Measurements from ENCODE around the gene TBC1D17.
A peak's percentile ranks its signal among the peaks of the same experiment; 100 is the strongest.

The TBC1D17 gene

GRCh38 chr19:49854378-49855263, 22.9 kb upstream of the TBC1D17 start:
- H3K27me3 ChIP-seq (ENCODE audit: insufficient read depth, low read length, poor library complexity, severe bottlenecking), result no peaks in the 10 kb centered on the region
- H4K20me1 ChIP-seq (ENCODE audit: insufficient read depth, low read length, poor library complexity, severe bottlenecking), result peaks cover 50% of the 10 kb centered on the region
- H3K9ac ChIP-seq (ENCODE audit: low read depth, low read length, poor library complexity, severe bottlenecking), result no peak overlapping the region
- H3F3A ChIP-seq (ENCODE audit: low read depth), result 0 out of 2 replicates have a peak, but pooled peaks cover 3% of the 10 kb centered on the region
- no peak overlapping the region for H3K4me3 ChIP-seq (ENCODE audit: low read length, poor library complexity, severe bottlenecking)
- no peaks in the 10 kb centered on the region for H3K9me3 ChIP-seq (ENCODE audit: insufficient read depth, low read depth, low read length)
- H2AFZ ChIP-seq (ENCODE audit: low read length), result no peak overlapping the region
- H3K9me2 ChIP-seq (replicated peaks; ENCODE audit: low read depth, low read length), result no peaks in the 10 kb centered on the region
- peaks cover 36% of the 10 kb centered on the region; the same call in 1 of the 2 replicates for H3K36me3 ChIP-seq (ENCODE audit: insufficient read depth, low read length)
- peak overlapping the region; percentile 95 for H3K4me2 ChIP-seq (ENCODE audit: low read depth, low read length, poor library complexity, severe bottlenecking)
- H3K4me1 ChIP-seq (ENCODE audit: insufficient read depth, low read length, poor library complexity, severe bottlenecking), result peaks cover 17% of the 10 kb centered on the region
- no peak for TF ChIP-seq EZH2phosphoT487 (IDR thresholded peaks at IDR 0.05; ENCODE audit: borderline replicate concordance)
- TF ChIP-seq, protein P1, sequence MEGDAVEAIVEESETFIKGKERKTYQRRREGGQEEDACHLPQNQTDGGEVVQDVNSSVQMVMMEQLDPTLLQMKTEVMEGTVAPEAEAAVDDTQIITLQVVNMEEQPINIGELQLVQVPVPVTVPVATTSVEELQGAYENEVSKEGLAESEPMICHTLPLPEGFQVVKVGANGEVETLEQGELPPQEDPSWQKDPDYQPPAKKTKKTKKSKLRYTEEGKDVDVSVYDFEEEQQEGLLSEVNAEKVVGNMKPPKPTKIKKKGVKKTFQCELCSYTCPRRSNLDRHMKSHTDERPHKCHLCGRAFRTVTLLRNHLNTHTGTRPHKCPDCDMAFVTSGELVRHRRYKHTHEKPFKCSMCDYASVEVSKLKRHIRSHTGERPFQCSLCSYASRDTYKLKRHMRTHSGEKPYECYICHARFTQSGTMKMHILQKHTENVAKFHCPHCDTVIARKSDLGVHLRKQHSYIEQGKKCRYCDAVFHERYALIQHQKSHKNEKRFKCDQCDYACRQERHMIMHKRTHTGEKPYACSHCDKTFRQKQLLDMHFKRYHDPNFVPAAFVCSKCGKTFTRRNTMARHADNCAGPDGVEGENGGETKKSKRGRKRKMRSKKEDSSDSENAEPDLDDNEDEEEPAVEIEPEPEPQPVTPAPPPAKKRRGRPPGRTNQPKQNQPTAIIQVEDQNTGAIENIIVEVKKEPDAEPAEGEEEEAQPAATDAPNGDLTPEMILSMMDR (conservative IDR thresholded peaks at IDR 0.05; ENCODE audit: low read length), result no peak
- peaks cover 37% of the 10 kb centered on the region for H3K79me2 ChIP-seq (ENCODE audit: insufficient read depth, low read length)

DNA sequence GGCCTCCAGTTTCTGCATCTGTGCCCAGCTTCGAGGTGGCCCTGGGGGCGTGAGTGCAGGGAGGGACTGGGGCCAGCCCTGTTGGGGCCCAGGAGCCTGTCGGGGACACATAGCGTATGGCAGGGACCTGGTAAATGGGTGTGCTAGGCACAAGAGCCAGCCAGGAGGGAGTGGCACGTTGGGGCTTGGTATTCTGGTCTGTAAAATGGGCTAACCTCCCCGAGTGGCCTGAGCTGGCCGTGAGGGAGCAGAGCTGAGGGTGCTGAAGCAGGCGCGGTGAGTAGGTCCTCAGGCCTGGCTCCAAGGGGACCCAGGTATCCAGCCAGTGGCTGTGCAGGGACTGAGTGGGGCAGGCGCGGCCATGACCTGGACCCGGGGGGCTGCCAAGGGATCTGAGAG, 22.2 kb upstream of the TBC1D17 start:
- Histone ChIP-seq H3K4me3 (ENCODE audit: low read length, poor library complexity, severe bottlenecking) (no peak overlapping the region), H3K9me3 (ENCODE audit: insufficient read depth, low read depth, low read length) (no peaks in the 10 kb centered on the region), H4K20me1 (ENCODE audit: insufficient read depth, low read length, poor library complexity, severe bottlenecking) (peaks cover 50% of the 10 kb centered on the region), H3K4me1 (ENCODE audit: insufficient read depth, low read length, poor library complexity, severe bottlenecking) (peaks cover 14% of the 10 kb centered on the region), H3K9ac (ENCODE audit: low read depth, low read length, poor library complexity, severe bottlenecking) (no peak overlapping the region), H2AFZ (ENCODE audit: low read length) (no peak overlapping the region), H3K79me2 (ENCODE audit: insufficient read depth, low read length) (peaks cover 37% of the 10 kb centered on the region), H3K27me3 (ENCODE audit: insufficient read depth, low read length, poor library complexity, severe bottlenecking) (no peaks in the 10 kb centered on the region), H3K9me2 (replicated peaks; ENCODE audit: low read depth, low read length) (no peaks in the 10 kb centered on the region), H3K36me3 (ENCODE audit: insufficient read depth, low read length) (peaks cover 41% of the 10 kb centered on the region; the same call in 1 of the 2 replicates), H3K4me2 (ENCODE audit: low read depth, low read length, poor library complexity, severe bottlenecking) (no peak overlapping the region), H3F3A (ENCODE audit: low read depth) (0 out of 2 replicates have a peak, but pooled peaks cover 3% of the 10 kb centered on the region)
- TF ChIP-seq, protein P1 (conservative IDR thresholded peaks at IDR 0.05; ENCODE audit: low read length), result no peak
- no peak for TF ChIP-seq EZH2phosphoT487 (IDR thresholded peaks at IDR 0.05; ENCODE audit: borderline replicate concordance)

- peaks cover 37% of the 10 kb centered on the region for H3K79me2 ChIP-seq (ENCODE audit: insufficient read depth, low read length)
- H3K9ac ChIP-seq (ENCODE audit: low read depth, low read length, poor library complexity, severe bottlenecking), result no peak overlapping the region
- no peaks in the 10 kb centered on the region for H3K9me3 ChIP-seq (ENCODE audit: insufficient read depth, low read depth, low read length)
- H3K4me2 ChIP-seq (ENCODE audit: low read depth, low read length, poor library complexity, severe bottlenecking), result no peak overlapping the region
- H3K9me2 ChIP-seq (replicated peaks; ENCODE audit: low read depth, low read length), result no peaks in the 10 kb centered on the region
- no peaks in the 10 kb centered on the region for H3K27me3 ChIP-seq (ENCODE audit: insufficient read depth, low read length, poor library complexity, severe bottlenecking)
- H3K36me3 ChIP-seq (ENCODE audit: insufficient read depth, low read length), result peaks cover 47% of the 10 kb centered on the region; the same call in 1 of the 2 replicates
- peaks cover 50% of the 10 kb centered on the region for H4K20me1 ChIP-seq (ENCODE audit: insufficient read depth, low read length, poor library complexity, severe bottlenecking)
- no peak overlapping the region for H3K4me3 ChIP-seq (ENCODE audit: low read length, poor library complexity, severe bottlenecking)
- H3F3A ChIP-seq (ENCODE audit: low read depth), result no peaks in the 10 kb centered on the region
- H3K4me1 ChIP-seq (ENCODE audit: insufficient read depth, low read length, poor library complexity, severe bottlenecking), result peaks cover 14% of the 10 kb centered on the region
- H2AFZ ChIP-seq (ENCODE audit: low read length), result no peak overlapping the region
- TF ChIP-seq EZH2phosphoT487 (IDR thresholded peaks at IDR 0.05; ENCODE audit: borderline replicate concordance), result no peak
- TF ChIP-seq, protein P1 (conservative IDR thresholded peaks at IDR 0.05; ENCODE audit: low read length), result no peak
Observed at GRCh38 chr19:49855676-49856573, 21.6 kb upstream of the TBC1D17 start.

All from Loucy (cell line).